Raji (cell line): ENCODE measurements around the gene CHPF2.

Source experiments
- POLR2A ChIP-seq: IDR thresholded peaks from 2 replicates; pipeline ENCODE4 v1.6.1; 2011; ENCODE audit warnings: low read depth, low read length, control low read depth; ENCODE audit not compliant: insufficient read depth

CHPF2 gene

GRCh38 chr7:151232091-151232916 lies at the start of gene CHPF2:
Gene CHPF2, plus strand, starts transcription at chr7:151232483. Its CDS starts 1,529 bp downstream, at chr7:151234012.
- TF ChIP-seq POLR2A = peak; percentile 98

GRCh38 chr7:151185762-151186639 lies 46.3 kb upstream of the CHPF2 start:
- TF ChIP-seq POLR2A = no peak

- no peak for TF ChIP-seq POLR2A
These were observed 45.5 kb upstream of the CHPF2 start, which contains the start of gene ASB10 for GRCh38 chr7:151186640-151187408. Gene ASB10, minus strand, starts transcription at chr7:151187250. Its CDS starts 120 bp downstream, at chr7:151187130.

- TF ChIP-seq POLR2A = no peak
These were observed 44.7 kb upstream of the CHPF2 start for GRCh38 chr7:151187409-151188251.

GRCh38 chr7:151188252-151188542 lies 44.1 kb upstream of the CHPF2 start:
- no peak for TF ChIP-seq POLR2A

- TF ChIP-seq POLR2A = no peak
These were observed 43.2 kb upstream of the CHPF2 start for GRCh38 chr7:151189038-151189437.

- no peak for TF ChIP-seq POLR2A
These were observed 40.7 kb upstream of the CHPF2 start for GRCh38 chr7:151191544-151191943.

GRCh38 chr7:151192002-151192539 lies 40.2 kb upstream of the CHPF2 start:
- TF ChIP-seq POLR2A = no peak

GRCh38 chr7:151193203-151193978 lies 38.9 kb upstream of the CHPF2 start:
- no peak for TF ChIP-seq POLR2A

GRCh38 chr7:151194188-151194587 lies 38.1 kb upstream of the CHPF2 start:
- no peak for TF ChIP-seq POLR2A

GRCh38 chr7:151195616-151196450 lies 36.5 kb upstream of the CHPF2 start:
- TF ChIP-seq POLR2A = no peak

GRCh38 chr7:151197932-151198331 lies 34.4 kb upstream of the CHPF2 start:
- TF ChIP-seq POLR2A = no peak
